Ascending aorta (tissue), 2 donors: Measurements from ENCODE around the gene PRDM7. TPM values are rescaled to one million over a fixed set of nuclear protein-coding genes. Genes with fewer than 3 reads are reported as not detected.
A peak's percentile ranks its signal among the peaks of the same experiment; 100 is the strongest.
"Not testable (repeated sequence)": the region's sequence is repeated elsewhere in the genome, so short reads cannot be mapped to it uniquely, and the experiment has no call there.

Experiments used
- DNase-seq, 2 donors: peaks; one replicate each; pipeline ENCODE4 v3.0.0-alpha.2; 2019; ENCODE audit warnings: low spot score in 2 of 2
- H3K27ac ChIP-seq, 2 donors: fragments of 200-600 bp; sonication (generic); one replicate each; pipeline ENCODE4 v1.5.1; 2016 to 2017; ENCODE audit warnings: mild to moderate bottlenecking in 1 of 2
- H3K27me3 ChIP-seq: fragments of 200-600 bp; sonication (generic); one replicate; pipeline ENCODE4 v1.5.1; 2017
- H3K36me3 ChIP-seq, 2 donors: fragments of 200-600 bp; sonication (generic); one replicate each; pipeline ENCODE4 v1.5.1; 2016
- H3K4me1 ChIP-seq, 2 donors: fragments of 200-600 bp; sonication (generic); one replicate each; pipeline ENCODE4 v1.5.1; 2016 to 2017; ENCODE audit warnings: mild to moderate bottlenecking in 1 of 2
- H3K4me3 ChIP-seq, 2 donors: fragments of 200-600 bp; sonication (generic); one replicate each; pipeline ENCODE4 v1.5.1; 2016 to 2017; ENCODE audit warnings: mild to moderate bottlenecking in 1 of 2
- H3K9me3 ChIP-seq, 2 donors: fragments of 200-600 bp; sonication (generic); one replicate each; pipeline ENCODE4 v1.5.1; 2016
- CTCF ChIP-seq, 3 experiments: fragments of 200-600 bp in 2 of 3; fragments of 450-650 bp in 1 of 3; sonication (generic) in 2 of 3; IDR thresholded peaks; one replicate each; pipeline ENCODE4 v1.5.1; 2016 to 2019; ENCODE audit warnings: antibody characterized with exemption in 3 of 3, mild to moderate bottlenecking in 1 of 3, moderate library complexity in 1 of 3
- intact Hi-C: fragments of 100-400 bp; cut with DNase I; formaldehyde crosslinking; loops from one replicate; pipeline ENCODE4 v1.15.1; 2023
- total RNA-seq: library from RNA; depleted of rRNA; stranded (reverse); fragments of >200 nt; gene quantifications from one replicate; pipeline ENCODE4 v1.1.0, GENCODE V29; 2016

Gene PRDM7
- total RNA-seq, 1 donor from 2014 or later, result not detected

DNA sequence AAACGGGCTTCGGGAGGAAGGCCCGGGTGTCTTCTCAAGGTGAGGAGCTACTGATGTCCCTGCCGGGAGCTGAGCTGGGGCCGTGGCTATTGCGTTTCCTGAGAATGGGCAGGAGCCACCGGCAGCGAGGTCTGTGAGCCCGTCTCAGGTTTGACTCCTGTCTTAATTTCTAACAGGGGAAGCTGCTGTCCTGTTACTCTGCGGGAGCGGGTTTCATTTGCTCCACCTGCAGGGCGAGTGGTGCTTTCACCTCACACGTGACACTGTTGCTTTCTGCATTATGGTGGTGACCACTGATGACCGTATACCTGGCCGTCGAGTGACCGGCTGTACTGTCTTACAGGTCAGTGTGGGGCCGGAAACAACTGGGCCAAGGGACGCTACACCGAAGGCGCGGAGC is 17.7 kb upstream of the PRDM7 start:
- intact Hi-C loops, H3K36me3 ChIP-seq, H3K4me1 ChIP-seq, H3K27ac ChIP-seq, DNase-seq, H3K9me3 ChIP-seq, H3K27me3 ChIP-seq, H3K4me3 ChIP-seq: not testable (repeated sequence)

DNA sequence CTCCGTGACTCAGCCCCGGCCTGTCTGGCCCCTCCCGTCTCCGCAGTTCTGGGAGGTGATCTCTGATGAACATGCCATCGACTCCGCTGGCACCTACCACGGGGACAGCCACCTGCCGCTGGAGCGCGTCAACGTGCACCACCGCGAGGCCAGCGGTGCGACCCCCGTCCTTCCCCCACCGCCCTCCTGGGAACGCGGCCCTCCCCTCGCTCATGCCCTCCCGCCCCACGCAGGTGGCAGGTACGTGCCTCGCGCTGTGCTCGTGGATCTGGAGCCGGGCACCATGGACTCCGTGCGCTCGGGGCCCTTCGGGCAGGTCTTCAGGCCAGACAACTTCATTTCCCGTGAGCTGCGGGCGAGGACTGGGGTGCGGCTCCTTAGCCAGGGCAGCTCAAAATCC is 17.2 kb upstream of the PRDM7 start:
- intact Hi-C loops, H3K27ac ChIP-seq, H3K36me3 ChIP-seq, H3K4me1 ChIP-seq, DNase-seq, H3K27me3 ChIP-seq, H3K9me3 ChIP-seq, H3K4me3 ChIP-seq: not testable (repeated sequence)

GRCh38 chr16:90093799-90094198 is 16.7 kb upstream of the PRDM7 start:
- intact Hi-C loops, H3K9me3 ChIP-seq, H3K27ac ChIP-seq, H3K4me3 ChIP-seq, DNase-seq, H3K27me3 ChIP-seq, H3K4me1 ChIP-seq, H3K36me3 ChIP-seq: not testable (repeated sequence)

GRCh38 chr16:90092781-90093180 is 15.7 kb upstream of the PRDM7 start:
- H3K36me3 ChIP-seq, H3K4me1 ChIP-seq, intact Hi-C loops: not testable (repeated sequence)

DNA sequence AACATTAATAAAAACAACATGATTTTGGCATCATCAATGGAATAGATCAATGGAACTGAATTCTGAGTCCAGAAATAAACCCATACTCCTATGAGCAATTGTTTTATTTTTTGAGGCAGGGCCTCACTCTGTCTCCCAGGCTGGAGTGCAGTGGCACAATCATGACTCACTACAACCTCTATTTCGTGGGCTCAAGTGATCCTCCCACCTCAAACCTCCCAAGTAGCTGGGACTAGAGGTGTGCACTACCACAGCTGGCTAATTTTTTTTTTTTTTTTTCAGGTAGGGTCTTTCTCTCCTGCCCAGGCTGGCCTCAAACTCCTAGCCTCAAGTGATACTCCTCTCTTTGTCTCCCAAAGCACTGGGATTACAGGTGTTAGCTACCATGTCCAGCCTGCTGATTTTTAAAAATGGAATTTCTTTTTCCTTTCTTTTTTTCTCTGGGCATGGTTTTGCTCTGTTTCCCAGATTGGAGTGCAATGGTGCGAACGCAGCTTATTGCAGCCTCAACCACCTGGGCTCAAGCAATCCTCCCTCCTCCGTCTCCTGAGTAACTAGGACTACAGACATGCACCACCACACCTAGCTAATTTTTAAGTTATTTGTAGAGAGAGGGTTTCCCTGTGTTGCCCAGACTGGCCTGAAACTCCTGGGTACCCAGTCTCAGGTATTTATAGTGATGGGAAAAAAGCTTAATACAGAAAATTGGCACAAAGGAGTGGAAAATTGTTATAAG is 7.3 kb upstream of the PRDM7 start:
- Histone ChIP-seq H3K27me3 (no peaks in the 10 kb centered on the region), H3K36me3 (no peaks in the 10 kb centered on the region), H3K4me1 (no peaks in the 10 kb centered on the region), H3K9me3 (no peaks in the 10 kb centered on the region), H3K27ac (no peak overlapping the region), H3K4me3 (no peak overlapping the region)
- no peak for TF ChIP-seq CTCF (IDR thresholded peaks at IDR 0.05)
- no peak for DNase-seq
- intact Hi-C loops, result no loop called here

More at GRCh38 chr16:90092781-90093180, 15.7 kb upstream of the PRDM7 start:
- not testable (repeated sequence) for H3K27me3 ChIP-seq, H3K9me3 ChIP-seq, H3K27ac ChIP-seq, DNase-seq, H3K4me3 ChIP-seq

- Histone ChIP-seq H3K9me3 (no peaks in the 10 kb centered on the region), H3K4me3 (no peak overlapping the region), H3K36me3 (no peaks in the 10 kb centered on the region), H3K27ac (no peak overlapping the region), H3K27me3 (no peaks in the 10 kb centered on the region), H3K4me1 (no peaks in the 10 kb centered on the region)
- intact Hi-C loops, result no loop called here
- TF ChIP-seq CTCF (IDR thresholded peaks at IDR 0.05), result no peak
- DNase-seq, result no peak
Observed at GRCh38 chr16:90083139-90083538, 6.0 kb upstream of the PRDM7 start.

DNA sequence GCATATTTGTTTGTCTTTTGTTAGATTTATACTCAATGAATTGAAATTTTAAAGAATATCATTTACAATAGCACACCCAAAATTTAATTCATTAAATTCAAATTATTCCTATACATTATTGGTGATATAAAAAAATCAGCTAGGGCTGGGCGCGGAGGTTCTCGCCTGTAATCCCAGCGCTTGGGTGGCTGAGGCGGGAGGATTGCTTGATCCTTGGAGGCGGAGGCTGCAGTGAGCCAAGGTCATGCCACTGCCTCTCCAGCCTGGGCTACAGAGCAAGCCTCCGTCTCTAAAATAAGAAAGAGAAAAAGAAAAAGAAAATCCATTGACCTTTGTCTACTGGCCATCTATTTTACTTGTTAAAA is 4.5 kb upstream of the PRDM7 start:
- intact Hi-C loops, result no loop called here
- no peaks in the 10 kb centered on the region for H3K36me3 ChIP-seq
- DNase-seq, result no peak
- no peak overlapping the region for H3K27ac ChIP-seq
- H3K27me3 ChIP-seq, result no peaks in the 10 kb centered on the region
- peak overlapping the region in 1 of 2 donors; percentile 62 for H3K4me3 ChIP-seq
- H3K9me3 ChIP-seq, result no peaks in the 10 kb centered on the region
- TF ChIP-seq CTCF (IDR thresholded peaks at IDR 0.05), result no peak
- no peaks in the 10 kb centered on the region for H3K4me1 ChIP-seq

DNA sequence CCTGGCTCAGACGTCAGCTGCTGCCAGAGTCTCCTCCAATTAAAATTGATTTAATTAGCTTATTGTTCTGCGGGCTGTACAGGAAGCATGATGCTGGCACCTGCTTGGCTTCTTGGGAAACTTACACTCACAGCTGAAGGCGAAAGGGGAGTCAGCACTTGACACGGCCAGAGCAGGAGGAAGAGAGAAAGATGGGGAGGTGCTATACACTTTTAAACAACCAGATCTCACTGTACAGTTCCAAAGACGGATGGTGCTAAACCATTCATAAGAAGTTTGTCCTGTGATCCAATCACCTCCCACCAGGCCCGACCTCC is 1.4 kb upstream of the PRDM7 start:
- intact Hi-C loops, result no loop called here
- H3K4me1 ChIP-seq, result no peaks in the 10 kb centered on the region
- H3K4me3 ChIP-seq, result no peak overlapping the region
- no peak for DNase-seq
- no peaks in the 10 kb centered on the region for H3K27me3 ChIP-seq
- TF ChIP-seq CTCF (IDR thresholded peaks at IDR 0.05), result no peak
- H3K36me3 ChIP-seq, result no peaks in the 10 kb centered on the region
- no peak overlapping the region for H3K27ac ChIP-seq
- no peaks in the 10 kb centered on the region for H3K9me3 ChIP-seq
